Kidney (tissue), 14 donors: ENCODE measurements around the gene DEGS1. TPM values are rescaled to one million over a fixed set of nuclear protein-coding genes. Genes with fewer than 3 reads are reported as not detected.

Experiments used
- DNase-seq, 5 donors: peaks; one replicate each; pipeline ENCODE4 v3.0.0-alpha.2; 2013 to 2020
- FAIRE-seq: peaks from 2 replicates; lab custom pipeline; 2012; peaks lifted over from hg19 to GRCh38; lab: Jason Lieb, UNC
- H3K27ac ChIP-seq, 2 donors: one replicate each; pipeline ENCODE4 v1.7.0; 2013; ENCODE audit warnings: low read depth in 2 of 2, low read length in 2 of 2, inconsistent platforms in 1 of 2
- H3K27me3 ChIP-seq: one replicate; pipeline ENCODE4 v1.7.1; 2013; ENCODE audit warnings: low read length, inconsistent platforms; ENCODE audit not compliant: control insufficient read depth, insufficient read depth
- H3K36me3 ChIP-seq, 3 donors: one replicate each; pipeline versions ENCODE4 v1.7.0 to v1.7.1; 2013; ENCODE audit warnings: low read length in 3 of 3, control low read depth in 1 of 3, inconsistent platforms in 1 of 3; ENCODE audit not compliant: insufficient read depth in 3 of 3, control insufficient read depth in 2 of 3
- H3K4me1 ChIP-seq, 3 donors: one replicate each; pipeline versions ENCODE4 v1.7.0 to v1.7.1; 2013; ENCODE audit warnings: low read length in 3 of 3, inconsistent platforms in 1 of 3, low read depth in 1 of 3; ENCODE audit not compliant: control insufficient read depth in 2 of 3, insufficient read depth in 2 of 3
- H3K4me3 ChIP-seq, 3 donors: one replicate each; pipeline versions ENCODE4 v1.7.0 to v1.8.1; 2013; ENCODE audit warnings: low read length in 3 of 3, control low read depth in 1 of 3, inconsistent platforms in 1 of 3
- H3K9ac ChIP-seq, 3 donors: one replicate each; pipeline versions ENCODE4 v1.7.0 to v1.7.1; 2013; ENCODE audit warnings: low read length in 3 of 3, control low read depth in 1 of 3, inconsistent platforms in 1 of 3
- H3K9me3 ChIP-seq, 3 donors: one replicate each; pipeline versions ENCODE4 v1.7.0 to v1.7.1; 2013; ENCODE audit warnings: low read length in 3 of 3, control low read depth in 1 of 3, inconsistent platforms in 1 of 3; ENCODE audit not compliant: control insufficient read depth in 2 of 3, insufficient read depth in 1 of 3
- intact Hi-C: fragments of 100-400 bp; cut with DNase I; formaldehyde crosslinking; loops from one replicate; pipeline ENCODE4 v1.11.1; 2022
- polyA plus RNA-seq: library from polyadenylated mRNA; stranded (reverse); fragments of 350-450 nt; fragmentation: Illumina TruSeq; extraction: RNeasy Lipid Tissue Mini Kit (QIAGEN cat#74804); gene quantifications from one replicate; pipeline ENCODE4 v1.2.3, GENCODE V29; 2014; ENCODE audit warnings: low read depth, low replicate concordance; ENCODE audit not compliant: insufficient read depth
- total RNA-seq: library from RNA; stranded (reverse); fragmentation: NEBNext Ultra II Directional; extraction: Animal tissue kit (Norgen Biotek cat#: 25700); gene quantifications from one replicate; pipeline ENCODE4 v1.2.1, GENCODE V29; 2021
- TF ChIP-seq, protein P1 (sequence below): IDR thresholded peaks from 3 replicates; pipeline ENCODE4 v1.5.1; 2012; ENCODE audit warnings: mild to moderate bottlenecking, moderate library complexity, borderline replicate concordance; ENCODE audit not compliant: insufficient read depth; ENCODE audit errors: extremely low read depth
- donor health status: control.
- donor health status: control.
- donor health status: control.
- donor health status: control.
- donor health status: control.
- donor health status: DM: yes; HTN: yes; CAD: no.
- donor health status: Normal renal cell carcinoma (clear cell type).

The DEGS1 gene
- total and polyA plus RNA-seq, 2 donors from 2014 or later = 32.5 to 83.1 TPM

DNA sequence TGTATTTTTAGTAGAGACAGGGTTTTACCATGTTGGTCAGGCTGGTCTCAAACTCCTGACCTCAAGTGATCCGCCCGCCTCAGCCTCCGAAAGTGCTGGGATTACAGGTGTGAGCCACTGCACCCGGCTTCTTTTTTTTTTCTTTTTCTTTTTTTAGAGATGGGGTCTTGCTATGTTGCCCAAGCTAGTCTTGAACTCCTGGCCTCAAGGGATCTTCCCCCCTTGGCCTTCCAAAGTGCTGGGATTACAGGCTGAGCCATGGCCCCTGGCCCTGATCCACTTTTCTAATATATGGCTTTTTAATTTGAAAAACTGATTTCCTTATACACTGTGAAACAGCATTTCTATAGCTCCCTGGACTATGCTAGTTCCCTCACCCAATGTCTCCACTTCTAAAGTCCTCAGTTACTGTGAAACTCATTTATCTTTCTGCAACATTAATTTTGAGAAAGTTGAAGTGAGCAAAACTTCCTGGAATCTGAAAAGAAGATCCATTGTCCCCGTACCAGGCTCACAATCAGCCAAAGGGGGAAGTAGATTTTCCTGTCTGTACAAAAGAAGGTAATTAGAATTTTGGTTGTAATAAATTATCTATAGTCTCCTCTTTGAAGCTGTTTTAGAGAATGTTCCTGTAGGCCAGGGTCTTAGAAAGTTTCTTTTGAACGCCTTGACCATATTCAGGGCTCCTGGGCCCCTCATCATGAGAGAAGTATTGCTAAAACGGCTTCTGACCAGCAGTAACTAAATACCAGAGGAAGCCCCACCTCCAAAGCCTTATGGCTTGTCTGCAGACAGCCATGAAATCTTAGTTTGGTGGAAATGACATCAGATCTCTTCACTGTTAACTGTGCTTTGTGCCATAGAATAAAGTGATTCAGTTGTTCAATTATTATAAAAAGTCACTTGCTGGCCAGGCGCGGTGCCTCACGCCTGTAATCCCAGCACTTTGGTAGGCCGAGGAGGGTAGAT lies 34.9 kb downstream of the DEGS1 start:
- Histone ChIP-seq H3K9ac (no peak overlapping the region), H3K9me3 (no peaks in the 10 kb centered on the region), H3K4me3 (no peak overlapping the region), H3K36me3 (no peaks in the 10 kb centered on the region), H3K27ac (peak overlapping the region in 1 of 2 donors; percentile 3), H3K27me3 (no peaks in the 10 kb centered on the region), H3K4me1 (peaks cover 0 to 20% (median 0%) of the 10 kb centered on the region in 3 donors)
- intact Hi-C loops = no loop called here
- DNase-seq = peak in 2 of 5 donors; percentile 70 to 74
- TF ChIP-seq, protein P1, sequence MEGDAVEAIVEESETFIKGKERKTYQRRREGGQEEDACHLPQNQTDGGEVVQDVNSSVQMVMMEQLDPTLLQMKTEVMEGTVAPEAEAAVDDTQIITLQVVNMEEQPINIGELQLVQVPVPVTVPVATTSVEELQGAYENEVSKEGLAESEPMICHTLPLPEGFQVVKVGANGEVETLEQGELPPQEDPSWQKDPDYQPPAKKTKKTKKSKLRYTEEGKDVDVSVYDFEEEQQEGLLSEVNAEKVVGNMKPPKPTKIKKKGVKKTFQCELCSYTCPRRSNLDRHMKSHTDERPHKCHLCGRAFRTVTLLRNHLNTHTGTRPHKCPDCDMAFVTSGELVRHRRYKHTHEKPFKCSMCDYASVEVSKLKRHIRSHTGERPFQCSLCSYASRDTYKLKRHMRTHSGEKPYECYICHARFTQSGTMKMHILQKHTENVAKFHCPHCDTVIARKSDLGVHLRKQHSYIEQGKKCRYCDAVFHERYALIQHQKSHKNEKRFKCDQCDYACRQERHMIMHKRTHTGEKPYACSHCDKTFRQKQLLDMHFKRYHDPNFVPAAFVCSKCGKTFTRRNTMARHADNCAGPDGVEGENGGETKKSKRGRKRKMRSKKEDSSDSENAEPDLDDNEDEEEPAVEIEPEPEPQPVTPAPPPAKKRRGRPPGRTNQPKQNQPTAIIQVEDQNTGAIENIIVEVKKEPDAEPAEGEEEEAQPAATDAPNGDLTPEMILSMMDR = no peak
- no peak for FAIRE-seq

DNA sequence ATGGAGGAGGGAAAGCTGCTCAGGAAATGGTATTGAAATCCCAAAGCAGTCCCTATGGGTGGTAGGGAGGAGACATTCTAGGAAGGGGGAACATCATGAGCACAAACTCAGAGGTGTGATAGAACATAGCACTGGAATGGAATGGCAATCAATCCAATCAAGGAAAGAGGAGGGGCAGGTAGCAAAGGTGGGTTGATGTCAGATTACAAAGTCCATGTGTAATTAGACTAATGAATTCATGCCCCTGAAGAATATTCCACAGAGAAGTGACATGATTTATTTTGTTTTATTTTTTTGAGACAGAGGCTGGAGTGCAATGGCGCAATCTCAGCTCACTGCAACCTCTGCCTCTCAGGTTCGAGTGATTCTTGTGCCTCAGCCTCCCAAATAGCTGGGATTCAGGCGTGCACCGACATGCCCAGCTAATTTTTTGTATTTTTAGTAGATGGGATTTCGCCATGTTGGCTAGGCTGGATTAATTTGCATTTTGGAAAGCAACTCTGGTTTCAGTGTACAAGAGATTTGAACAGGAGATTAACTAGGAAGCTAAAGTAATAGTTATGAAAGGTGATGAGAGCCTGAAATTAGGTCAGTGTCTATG lies 36.1 kb downstream of the DEGS1 start:
- FAIRE-seq (no peak), DNase-seq (peak in 1 of 5 donors; percentile 13)
- TF ChIP-seq, protein P1 = no peak
- Histone ChIP-seq H3K4me1 (peaks cover 0 to 11% (median 0%) of the 10 kb centered on the region in 3 donors), H3K9me3 (no peaks in the 10 kb centered on the region), H3K4me3 (no peak overlapping the region), H3K9ac (no peak overlapping the region), H3K27ac (peak overlapping the region in 1 of 2 donors; percentile 35), H3K36me3 (no peaks in the 10 kb centered on the region), H3K27me3 (no peaks in the 10 kb centered on the region)
- intact Hi-C loops = no loop called here

DNA sequence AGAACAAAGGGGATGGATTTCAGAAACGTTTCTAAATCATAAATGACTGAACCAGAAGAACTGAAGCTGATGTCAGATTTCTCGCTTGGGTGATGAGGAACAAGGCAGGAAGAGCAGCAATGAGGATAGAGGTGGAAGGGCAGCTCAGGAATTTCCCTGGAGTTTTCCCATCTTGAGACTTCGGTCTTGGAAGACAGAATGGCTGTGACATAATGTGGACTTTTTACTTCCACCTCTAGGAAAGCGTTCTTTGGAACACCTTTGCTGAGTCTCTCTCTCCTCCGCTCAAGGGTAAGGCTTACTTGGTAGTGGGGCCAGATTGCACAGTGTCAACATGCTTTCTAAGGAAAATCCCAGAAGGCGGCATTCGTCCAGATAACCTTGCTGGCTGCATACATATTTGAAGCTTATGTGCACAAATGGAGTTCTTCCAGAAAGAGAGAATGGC lies 36.6 kb downstream of the DEGS1 start:
- peaks cover 0 to 11% (median 0%) of the 10 kb centered on the region in 3 donors for H3K4me1 ChIP-seq
- intact Hi-C loops = no loop called here
- no peaks in the 10 kb centered on the region for H3K9me3 ChIP-seq
- H3K27me3 ChIP-seq = no peaks in the 10 kb centered on the region
- TF ChIP-seq, protein P1 = no peak
- no peak overlapping the region for H3K9ac ChIP-seq
- FAIRE-seq = no peak
- H3K4me3 ChIP-seq = no peak overlapping the region
- H3K36me3 ChIP-seq = no peaks in the 10 kb centered on the region
- peak in 2 of 5 donors; percentile 37 to 56 for DNase-seq
- peak overlapping the region in 1 of 2 donors; percentile 35 for H3K27ac ChIP-seq
